ENCODE measurements around the gene ZNF616.
"Not testable (repeated sequence)": the region's sequence is repeated elsewhere in the genome, so short reads cannot be mapped to it uniquely, and the experiment has no call there.

ZNF616 gene

DNA sequence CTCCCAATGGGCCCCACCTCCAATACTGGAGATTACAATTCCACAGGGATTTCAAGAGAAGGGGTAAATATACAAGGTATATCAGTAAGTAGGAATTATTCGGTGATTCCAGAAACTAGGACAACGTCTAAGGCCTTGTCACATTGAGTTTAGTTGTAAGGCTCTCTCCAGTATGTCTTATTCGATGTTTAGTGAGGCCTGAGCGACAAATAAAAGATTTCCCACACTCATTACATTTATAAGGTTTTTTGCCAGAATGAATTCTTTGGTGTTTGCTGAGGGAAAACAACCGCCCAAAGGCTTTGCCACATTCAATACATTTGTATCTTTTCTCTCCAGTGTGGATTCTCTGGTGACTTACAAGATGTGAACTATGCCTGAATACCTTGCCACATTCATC is 25.0 kb downstream of the ZNF616 start:
- ChIA-PET CTCF (no interaction called here), POLR2A (no interaction called here)
- DNase-seq (ENCODE audit: extremely low spot score), result no peak
- TF ChIP-seq, protein P1, sequence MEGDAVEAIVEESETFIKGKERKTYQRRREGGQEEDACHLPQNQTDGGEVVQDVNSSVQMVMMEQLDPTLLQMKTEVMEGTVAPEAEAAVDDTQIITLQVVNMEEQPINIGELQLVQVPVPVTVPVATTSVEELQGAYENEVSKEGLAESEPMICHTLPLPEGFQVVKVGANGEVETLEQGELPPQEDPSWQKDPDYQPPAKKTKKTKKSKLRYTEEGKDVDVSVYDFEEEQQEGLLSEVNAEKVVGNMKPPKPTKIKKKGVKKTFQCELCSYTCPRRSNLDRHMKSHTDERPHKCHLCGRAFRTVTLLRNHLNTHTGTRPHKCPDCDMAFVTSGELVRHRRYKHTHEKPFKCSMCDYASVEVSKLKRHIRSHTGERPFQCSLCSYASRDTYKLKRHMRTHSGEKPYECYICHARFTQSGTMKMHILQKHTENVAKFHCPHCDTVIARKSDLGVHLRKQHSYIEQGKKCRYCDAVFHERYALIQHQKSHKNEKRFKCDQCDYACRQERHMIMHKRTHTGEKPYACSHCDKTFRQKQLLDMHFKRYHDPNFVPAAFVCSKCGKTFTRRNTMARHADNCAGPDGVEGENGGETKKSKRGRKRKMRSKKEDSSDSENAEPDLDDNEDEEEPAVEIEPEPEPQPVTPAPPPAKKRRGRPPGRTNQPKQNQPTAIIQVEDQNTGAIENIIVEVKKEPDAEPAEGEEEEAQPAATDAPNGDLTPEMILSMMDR (IDR thresholded peaks at IDR 0.05; ENCODE audit: control extremely low read depth, extremely low read depth, low read depth, missing control alignments), result no peak

DNA sequence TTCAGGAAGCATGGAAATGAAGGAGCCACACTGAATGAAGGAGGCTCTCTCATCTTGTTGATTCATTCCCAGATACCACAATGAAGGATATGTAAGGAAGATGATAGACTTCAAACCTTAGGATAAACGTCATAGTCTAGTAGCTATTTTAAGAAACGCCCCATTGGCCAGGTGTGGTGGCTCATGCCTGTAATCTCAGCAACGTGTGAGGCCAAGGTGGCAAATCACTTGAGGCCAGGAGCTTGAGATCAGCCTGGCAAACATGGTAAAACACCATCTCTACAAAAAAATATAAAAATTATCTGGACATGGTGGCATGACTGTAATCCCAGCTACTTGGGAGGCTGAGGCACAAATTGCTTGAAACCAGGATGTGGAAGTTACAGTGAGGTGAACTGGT is 27.1 kb downstream of the ZNF616 start:
- TF ChIP-seq, protein P1 (IDR thresholded peaks at IDR 0.05; ENCODE audit: control extremely low read depth, extremely low read depth, low read depth, missing control alignments), result no peak
- CTCF ChIA-PET, result no interaction called here
- DNase-seq (ENCODE audit: extremely low spot score), result no peak
- POLR2A ChIA-PET, result no interaction called here

DNA sequence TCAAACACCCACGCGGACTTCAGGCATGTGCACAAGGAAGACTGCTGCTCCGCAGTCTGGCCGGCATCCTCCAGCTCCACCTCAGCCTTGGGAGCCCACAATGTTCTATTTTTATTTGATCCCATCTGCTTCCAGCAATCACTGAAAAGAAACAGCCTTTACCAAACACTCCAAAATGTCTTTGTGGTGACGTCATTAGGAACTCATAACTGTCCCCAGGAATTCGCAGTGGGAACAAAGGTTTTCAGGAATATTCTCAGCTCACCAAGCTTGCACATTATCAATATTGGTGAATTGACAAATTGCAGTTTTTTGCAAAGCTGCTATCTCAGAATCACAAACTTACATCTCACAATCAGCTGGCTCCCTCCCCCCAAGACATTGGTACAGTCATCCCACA is 29.0 kb downstream of the ZNF616 start:
- no peak for DNase-seq (ENCODE audit: extremely low spot score)
- TF ChIP-seq, protein P1 (IDR thresholded peaks at IDR 0.05; ENCODE audit: control extremely low read depth, extremely low read depth, low read depth, missing control alignments), result no peak
- POLR2A ChIA-PET, result interaction anchor here (0.7 kb wide), 1 partner anchor 220 kb away, joined by 3 read pairs; no protein-coding TSS in a partner anchor
- CTCF ChIA-PET, result no interaction called here

DNA sequence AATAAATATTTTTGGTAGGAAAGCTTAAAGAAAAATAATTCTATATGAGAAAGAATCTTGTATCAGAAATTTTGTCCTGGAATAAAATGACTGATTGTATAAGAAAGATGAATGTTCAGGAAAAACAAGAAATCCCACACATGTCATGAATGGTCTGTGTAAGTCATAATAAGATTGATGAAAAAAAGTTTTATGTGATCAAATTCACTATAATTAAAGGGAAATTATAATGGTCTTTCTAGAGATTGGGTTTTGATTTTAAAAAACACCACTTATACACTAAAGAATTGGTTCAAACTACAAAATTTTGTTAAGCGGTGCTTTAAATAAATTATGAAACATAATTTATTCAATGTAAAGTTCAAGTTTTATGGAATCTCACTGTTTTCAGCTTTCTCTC is 37.0 kb downstream of the ZNF616 start:
- CTCF ChIA-PET, result no interaction called here

DNA sequence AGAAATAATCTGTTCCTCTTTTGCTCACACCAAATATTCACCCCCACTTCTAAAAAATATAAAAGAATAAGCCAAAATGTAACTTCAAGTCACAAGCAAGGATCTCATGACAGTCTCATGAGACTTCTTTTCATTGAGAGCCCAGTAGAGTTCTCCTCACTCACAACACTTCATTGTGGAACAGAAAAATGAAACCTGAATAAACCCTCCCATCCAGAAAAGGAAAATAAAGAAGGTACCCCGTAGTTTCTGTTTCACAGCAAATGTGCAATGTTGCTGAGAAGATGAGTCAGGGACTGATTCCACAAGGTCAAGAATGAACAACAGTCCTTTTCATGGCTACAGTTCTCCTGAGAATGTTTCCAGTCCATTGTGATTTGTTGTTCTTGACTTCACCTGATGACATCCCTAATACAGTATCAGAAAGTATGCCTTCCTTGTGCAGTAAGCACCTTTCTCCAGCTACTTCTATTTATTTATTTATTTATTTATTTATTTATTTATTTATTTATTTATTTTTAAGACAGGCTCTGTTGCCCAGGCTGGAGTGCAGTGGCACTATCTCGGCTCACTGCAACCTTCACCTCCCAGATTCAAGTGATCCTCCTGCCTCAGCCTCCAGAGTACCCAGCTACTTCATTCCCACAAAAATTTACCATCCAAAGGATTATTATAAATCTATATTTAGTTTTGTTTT is 37.7 kb downstream of the ZNF616 start:
- POLR2A ChIA-PET, result no interaction called here
- no peak for DNase-seq (ENCODE audit: extremely low spot score)
- TF ChIP-seq, protein P1 (IDR thresholded peaks at IDR 0.05; ENCODE audit: control extremely low read depth, extremely low read depth, low read depth, missing control alignments), result no peak
- CTCF ChIA-PET, result no interaction called here

More for the DNA sequence above, 37.0 kb downstream of the ZNF616 start:
- DNase-seq (ENCODE audit: extremely low spot score), result no peak
- TF ChIP-seq, protein P1 (IDR thresholded peaks at IDR 0.05; ENCODE audit: control extremely low read depth, extremely low read depth, low read depth, missing control alignments), result no peak
- POLR2A ChIA-PET, result no interaction called here

DNA sequence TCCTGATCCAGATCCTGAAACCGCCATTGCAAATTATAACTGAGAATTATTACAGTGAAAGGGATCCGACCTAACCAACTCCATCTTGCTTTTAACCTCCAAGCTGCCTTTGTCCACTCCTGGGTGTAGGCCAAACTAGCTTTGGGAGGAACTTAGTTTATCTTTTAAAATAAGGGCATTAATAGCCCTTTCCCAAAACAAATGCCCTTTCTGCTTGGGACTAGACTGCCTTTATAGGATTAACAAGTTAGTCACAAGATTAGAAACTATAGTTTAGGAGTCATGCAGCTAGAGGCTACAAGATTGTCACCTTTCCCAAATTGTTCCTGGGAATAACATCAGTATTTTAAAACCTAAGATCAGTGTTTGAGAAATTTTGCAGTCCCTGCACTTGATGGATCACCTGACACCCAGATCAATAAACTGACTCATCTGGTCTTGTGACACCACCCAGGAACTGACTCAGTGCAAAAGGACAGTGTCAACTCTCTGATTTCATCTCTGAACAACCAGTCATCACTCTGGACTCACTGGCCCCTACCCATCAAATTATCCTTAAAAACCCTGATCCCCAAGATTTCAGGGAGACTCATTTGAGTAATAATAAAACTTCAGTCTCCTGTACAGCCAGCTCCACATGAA is 40.1 kb downstream of the ZNF616 start:
- ChIA-PET CTCF (interaction anchor here (1.4 kb wide), 1 partner anchor 247 kb away, joined by 3 read pairs; no protein-coding TSS in a partner anchor), POLR2A (no interaction called here)
- TF ChIP-seq, protein P1 (IDR thresholded peaks at IDR 0.05; ENCODE audit: control extremely low read depth, extremely low read depth, low read depth, missing control alignments), result no peak
- DNase-seq (ENCODE audit: extremely low spot score), result no peak

DNA sequence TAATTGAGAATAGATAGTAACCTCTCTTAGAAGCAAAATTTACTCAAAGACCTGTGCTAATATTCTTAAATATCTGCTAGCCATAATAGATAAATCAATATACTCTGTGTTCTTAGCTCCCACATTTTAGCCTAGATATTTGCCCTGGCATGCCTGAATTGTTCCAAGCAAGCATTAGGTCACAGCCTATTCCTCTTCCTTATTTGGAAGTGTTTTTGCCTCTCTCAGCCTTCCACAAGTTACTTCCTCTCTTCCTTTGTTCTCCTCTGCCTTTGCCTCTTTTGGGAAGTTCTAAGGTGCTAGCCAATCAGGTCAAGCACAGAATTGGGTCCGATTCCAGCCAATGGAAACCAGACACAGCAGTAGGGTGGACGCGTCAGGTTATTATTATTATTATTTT is 43.3 kb downstream of the ZNF616 start:
- CTCF ChIA-PET; POLR2A ChIA-PET; DNase-seq (ENCODE audit: extremely low spot score): not testable (repeated sequence)

Measured in GM10248 (cell line).